Activated CD8-positive, alpha-beta T cell treated with anti-CD3 and anti-CD28 coated beads for 36 hours (primary cell): Measurements from ENCODE around the gene PREPL. TPM values are rescaled to one million over a fixed set of nuclear protein-coding genes. Genes with fewer than 3 reads are reported as not detected.

Experiments
- ATAC-seq: fragments of 200-7000 bp; cut with Tn5 transposase; one replicate; pipeline ENCODE4 v1.10.0; 2021; ENCODE audit warnings: mild to moderate bottlenecking, moderate library complexity
- CTCF ChIA-PET: fragments of 350-600 bp; sonication (Branson Sonifier 250); formaldehyde crosslinking; loops from one replicate; lab custom pipeline; 2021; ENCODE audit warnings: antibody characterized with exemption; lab: Charles Lee
- POLR2A ChIA-PET: fragments of 350-600 bp; sonication (Branson Sonifier 250); formaldehyde crosslinking; loops from one replicate; lab custom pipeline; 2021; ENCODE audit warnings: antibody characterized with exemption; lab: Charles Lee
- DNase-seq: peaks from one replicate; pipeline ENCODE4 v3.0.0-alpha.2; 2020
- H3K27ac Mint-ChIP-seq: one replicate; pipeline ENCODE4 v1.8.0; 2021; ENCODE audit warnings: mild to moderate bottlenecking, mixed read lengths
- H3K27me3 Mint-ChIP-seq: one replicate; pipeline ENCODE4 v1.8.0; 2021; ENCODE audit warnings: mixed read lengths
- H3K36me3 Mint-ChIP-seq: one replicate; pipeline ENCODE4 v1.8.0; 2021; ENCODE audit warnings: low read depth, mixed read lengths
- H3K4me1 Mint-ChIP-seq: one replicate; pipeline ENCODE4 v1.8.0; 2021; ENCODE audit warnings: low read depth, mixed read lengths
- H3K4me3 Mint-ChIP-seq: one replicate; pipeline ENCODE4 v1.8.0; 2021; ENCODE audit warnings: mild to moderate bottlenecking, moderate library complexity, mixed read lengths
- H3K9me3 Mint-ChIP-seq: one replicate; pipeline ENCODE4 v1.8.0; 2021; ENCODE audit warnings: mixed read lengths
- intact Hi-C: fragments of 100-400 bp; cut with micrococcal nuclease; formaldehyde crosslinking; loops from one replicate; pipeline ENCODE4 v1.10.0; 2022
- total RNA-seq, 2 experiments: library from RNA; stranded (reverse); gene quantifications; one replicate each; pipeline ENCODE4 v1.2.3, GENCODE V29; 2021
- TF ChIP-seq, protein P1 (sequence below): fragments of 200-600 bp; IDR thresholded peaks from one replicate; pipeline ENCODE4 v1.8.0; 2022; ENCODE audit warnings: antibody characterized with exemption, mild to moderate bottlenecking

Gene PREPL
- total RNA-seq, 2 experiments from 2014 or later, result 25.0 to 25.2 TPM

DNA sequence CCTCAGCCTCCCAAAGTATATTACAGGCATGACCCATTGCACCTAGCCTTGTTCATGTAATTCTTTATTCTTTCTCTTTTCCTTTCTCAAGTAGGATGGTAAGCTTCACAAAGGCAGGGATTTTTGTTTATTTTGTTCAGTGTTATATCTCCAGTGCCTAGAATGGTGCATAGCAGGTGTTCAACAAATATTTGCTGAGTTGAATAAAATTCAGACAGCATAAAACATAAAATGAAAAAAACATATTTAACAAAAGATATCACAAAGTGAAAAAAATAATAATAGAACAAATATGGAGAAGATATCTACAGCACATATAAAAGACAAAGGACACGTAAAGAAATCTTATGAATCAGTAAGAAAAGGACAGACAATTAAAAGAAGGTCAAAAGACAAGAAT, 8.8 kb downstream of the PREPL start:
- ATAC-seq, result no peak
- no peak for DNase-seq
- Mint-ChIP-seq H3K4me1 (peaks cover 30% of the 10 kb centered on the region), H3K9me3 (no peaks in the 10 kb centered on the region), H3K27ac (no peak overlapping the region), H3K27me3 (no peaks in the 10 kb centered on the region), H3K4me3 (no peak overlapping the region), H3K36me3 (peaks cover 10% of the 10 kb centered on the region)
- intact Hi-C loops, result no loop called here
- POLR2A ChIA-PET, result interaction anchor here (4.2 kb wide), 1 partner anchor 9 kb away, joined by 20 read pairs; the partner anchor contains the start of genes CAMKMT and PREPL
- CTCF ChIA-PET, result no interaction called here
- TF ChIP-seq, protein P1, sequence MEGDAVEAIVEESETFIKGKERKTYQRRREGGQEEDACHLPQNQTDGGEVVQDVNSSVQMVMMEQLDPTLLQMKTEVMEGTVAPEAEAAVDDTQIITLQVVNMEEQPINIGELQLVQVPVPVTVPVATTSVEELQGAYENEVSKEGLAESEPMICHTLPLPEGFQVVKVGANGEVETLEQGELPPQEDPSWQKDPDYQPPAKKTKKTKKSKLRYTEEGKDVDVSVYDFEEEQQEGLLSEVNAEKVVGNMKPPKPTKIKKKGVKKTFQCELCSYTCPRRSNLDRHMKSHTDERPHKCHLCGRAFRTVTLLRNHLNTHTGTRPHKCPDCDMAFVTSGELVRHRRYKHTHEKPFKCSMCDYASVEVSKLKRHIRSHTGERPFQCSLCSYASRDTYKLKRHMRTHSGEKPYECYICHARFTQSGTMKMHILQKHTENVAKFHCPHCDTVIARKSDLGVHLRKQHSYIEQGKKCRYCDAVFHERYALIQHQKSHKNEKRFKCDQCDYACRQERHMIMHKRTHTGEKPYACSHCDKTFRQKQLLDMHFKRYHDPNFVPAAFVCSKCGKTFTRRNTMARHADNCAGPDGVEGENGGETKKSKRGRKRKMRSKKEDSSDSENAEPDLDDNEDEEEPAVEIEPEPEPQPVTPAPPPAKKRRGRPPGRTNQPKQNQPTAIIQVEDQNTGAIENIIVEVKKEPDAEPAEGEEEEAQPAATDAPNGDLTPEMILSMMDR, result no peak

DNA sequence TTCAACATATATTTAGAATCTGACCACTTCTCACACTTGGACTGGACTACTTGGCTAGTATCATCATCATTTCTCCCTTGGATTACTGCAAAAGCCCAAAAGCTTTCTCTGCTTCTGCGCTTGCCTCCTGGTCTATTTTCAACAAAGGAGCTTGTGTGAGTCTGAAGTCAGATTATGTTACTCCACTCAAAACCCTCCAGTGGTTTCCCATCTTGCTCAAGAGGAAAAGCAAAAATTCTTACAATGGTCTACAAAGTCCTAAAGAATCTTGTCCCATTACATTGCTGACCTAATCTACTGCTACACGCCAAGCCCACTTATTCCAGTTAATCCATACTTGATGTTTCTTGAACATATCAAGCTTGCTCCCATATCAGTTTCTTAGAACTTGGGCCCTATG, 9.6 kb downstream of the PREPL start:
- Mint-ChIP-seq H3K27me3 (no peaks in the 10 kb centered on the region), H3K36me3 (peaks cover 10% of the 10 kb centered on the region), H3K4me3 (no peak overlapping the region), H3K27ac (no peak overlapping the region), H3K4me1 (peaks cover 25% of the 10 kb centered on the region), H3K9me3 (no peaks in the 10 kb centered on the region)
- intact Hi-C loops, result no loop called here
- CTCF ChIA-PET, result interaction anchor here (0.7 to 1.5 kb wide), 4 partner anchors 22 to 265 kb away, joined by 3 to 5 read pairs (median 4); no protein-coding TSS in a partner anchor
- no peak for DNase-seq
- TF ChIP-seq, protein P1, result no peak
- POLR2A ChIA-PET, result interaction anchor here (0.6 to 4.2 kb wide), 2 partner anchors 10 to 312 kb away, joined by 3 to 20 read pairs; partner anchors contain the start of genes CAMKMT and PREPL
- ATAC-seq, result no peak

DNA sequence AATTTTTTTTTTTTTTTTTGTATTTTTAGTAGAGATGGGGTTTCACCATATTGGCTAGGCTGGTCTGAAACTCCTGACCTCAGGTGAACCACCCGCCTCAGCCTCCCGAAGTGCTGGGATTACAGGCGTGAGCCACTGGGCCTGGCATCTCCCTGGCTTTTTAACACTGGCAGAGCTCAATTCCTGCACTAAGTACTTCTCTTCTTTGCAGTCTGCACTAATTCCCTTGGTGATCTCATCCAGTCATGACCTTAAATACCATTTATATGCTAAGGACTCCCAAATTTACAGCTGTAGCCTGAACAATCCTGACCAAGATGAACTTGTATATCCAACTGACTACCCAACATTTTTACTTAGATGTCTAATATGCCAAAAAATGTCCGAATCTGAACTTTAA, 10.2 kb downstream of the PREPL start:
- POLR2A ChIA-PET, result interaction anchor here (0.6 to 4.2 kb wide), 2 partner anchors 10 to 311 kb away, joined by 3 to 20 read pairs; partner anchors contain the start of genes CAMKMT and PREPL
- peaks cover 8% of the 10 kb centered on the region for H3K36me3 Mint-ChIP-seq
- H3K9me3 Mint-ChIP-seq, result no peaks in the 10 kb centered on the region
- no peak overlapping the region for H3K27ac Mint-ChIP-seq
- DNase-seq (no peak), ATAC-seq (no peak)
- intact Hi-C loops, result no loop called here
- CTCF ChIA-PET, result interaction anchor here (0.7 to 1.5 kb wide), 4 partner anchors 22 to 264 kb away, joined by 3 to 5 read pairs (median 4); no protein-coding TSS in a partner anchor
- TF ChIP-seq, protein P1, result no peak
- H3K4me1 Mint-ChIP-seq, result peaks cover 22% of the 10 kb centered on the region
- H3K27me3 Mint-ChIP-seq, result no peaks in the 10 kb centered on the region
- no peak overlapping the region for H3K4me3 Mint-ChIP-seq

DNA sequence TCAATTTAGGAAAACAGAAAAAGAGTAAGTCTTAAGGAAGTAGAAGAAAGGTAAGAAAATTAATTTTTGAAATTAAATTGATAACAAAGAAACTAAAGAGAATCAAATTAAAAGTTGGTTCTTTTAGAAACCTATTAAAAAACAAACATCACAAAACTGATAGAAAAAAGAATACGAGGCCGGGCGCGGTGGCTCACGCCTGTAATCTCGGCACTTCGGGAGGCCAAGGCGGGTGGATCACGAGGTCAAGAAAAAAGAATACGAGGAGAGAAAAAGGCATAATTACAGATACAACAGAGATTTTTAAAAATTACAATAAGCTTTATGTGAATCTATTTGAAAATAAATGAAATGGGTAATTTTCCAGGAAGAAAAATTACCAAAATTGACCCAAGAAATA, 11.8 kb downstream of the PREPL start:
- H3K4me3 Mint-ChIP-seq, result no peak overlapping the region
- CTCF ChIA-PET, result interaction anchor here (1.2 to 1.9 kb wide), 2 partner anchors 10 to 305 kb away, joined by 5 read pairs; no protein-coding TSS in a partner anchor
- peaks cover 22% of the 10 kb centered on the region for H3K4me1 Mint-ChIP-seq
- DNase-seq (no peak), ATAC-seq (no peak)
- intact Hi-C loops, result no loop called here
- TF ChIP-seq, protein P1, result no peak
- H3K27ac Mint-ChIP-seq, result no peak overlapping the region
- POLR2A ChIA-PET, result interaction anchor here (1.3 kb wide), 1 partner anchor 11 kb away, joined by 3 read pairs; the partner anchor contains the start of gene PREPL
- H3K36me3 Mint-ChIP-seq, result peaks cover 12% of the 10 kb centered on the region
- H3K9me3 Mint-ChIP-seq, result no peaks in the 10 kb centered on the region
- no peaks in the 10 kb centered on the region for H3K27me3 Mint-ChIP-seq

DNA sequence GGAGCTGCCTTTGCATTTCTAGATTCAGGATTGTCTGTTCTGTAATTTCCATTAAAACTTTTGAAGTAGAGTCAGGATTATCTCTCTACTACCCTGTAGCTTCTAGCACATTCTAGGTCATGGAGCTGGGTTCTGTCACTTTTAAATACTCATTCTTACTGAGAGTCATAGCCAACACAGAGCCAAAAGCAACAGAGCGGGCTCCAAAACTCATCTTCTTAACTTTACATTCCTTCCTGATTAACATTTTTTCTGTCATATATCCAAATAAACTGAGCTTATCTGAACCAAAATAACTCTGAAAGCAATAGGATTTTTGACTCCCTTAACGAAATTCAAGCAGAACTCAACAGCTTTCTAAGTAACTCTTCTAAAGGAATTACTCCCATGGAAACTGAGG, 12.9 kb downstream of the PREPL start:
- DNase-seq (no peak), ATAC-seq (no peak)
- CTCF ChIA-PET, result interaction anchor here (0.7 to 1.9 kb wide), 4 partner anchors 11 to 304 kb away, joined by 3 to 9 read pairs (median 5); partner anchors contain the start of genes CAMKMT and PREPL
- H3K9me3 Mint-ChIP-seq, result no peaks in the 10 kb centered on the region
- POLR2A ChIA-PET, result interaction anchor here (1.3 kb wide), 1 partner anchor 12 kb away, joined by 3 read pairs; the partner anchor contains the start of gene PREPL
- H3K4me3 Mint-ChIP-seq, result no peak overlapping the region
- peaks cover 22% of the 10 kb centered on the region for H3K4me1 Mint-ChIP-seq
- H3K36me3 Mint-ChIP-seq, result peaks cover 14% of the 10 kb centered on the region
- intact Hi-C loops, result no loop called here
- no peaks in the 10 kb centered on the region for H3K27me3 Mint-ChIP-seq
- TF ChIP-seq, protein P1, result no peak
- H3K27ac Mint-ChIP-seq, result no peak overlapping the region
